ENCODE results near the gene SMIM12. TPM values are rescaled to one million over a fixed set of nuclear protein-coding genes. Genes with fewer than 3 reads are reported as not detected.
A peak's percentile ranks its signal among the peaks of the same experiment; 100 is the strongest.

SMIM12 gene
- total and polyA plus RNA-seq, 2 donors: 9.7 to 47.8 TPM

DNA sequence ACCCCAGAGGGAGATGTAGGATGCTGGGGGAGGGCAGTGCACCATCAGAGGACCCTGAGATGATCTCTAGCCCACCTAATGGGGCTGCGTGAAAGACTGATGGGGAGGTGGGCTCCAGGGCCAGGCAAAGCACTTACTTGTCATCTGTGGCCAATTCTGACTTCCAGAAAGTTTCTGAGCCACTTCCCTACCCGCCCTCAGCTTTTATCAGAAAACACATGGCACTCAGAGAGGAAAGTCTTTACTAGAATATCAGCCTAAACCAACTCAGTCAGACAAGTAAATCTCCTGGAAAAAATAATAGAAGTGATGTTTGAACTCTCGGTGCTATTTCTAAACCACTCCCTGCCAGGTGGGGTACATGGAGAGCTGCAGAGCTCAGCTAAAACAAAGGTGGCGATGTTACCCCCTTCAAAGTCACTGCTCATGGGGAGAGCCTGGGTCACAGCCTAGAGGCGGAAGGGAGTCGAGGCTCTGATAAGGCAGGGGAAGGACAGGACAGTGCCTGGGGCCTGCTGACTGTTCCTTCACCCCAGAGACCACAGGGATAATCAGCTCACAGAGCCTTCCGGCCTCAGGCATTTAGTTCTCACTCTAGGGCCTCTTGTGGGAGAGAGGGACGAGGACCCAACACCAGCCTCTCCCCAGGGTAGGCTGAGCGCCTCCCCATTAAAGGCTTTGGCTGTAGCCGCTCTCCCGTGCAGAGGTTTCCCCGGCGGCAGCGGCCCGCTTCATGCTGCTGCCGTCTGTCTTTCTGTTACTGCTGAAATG lies 14.2 kb downstream of the SMIM12 start:
- Histone ChIP-seq H3K36me3 (ENCODE audit: insufficient read depth) (no peaks in the 10 kb centered on the region), H3K27ac (ENCODE audit: low read depth) (no peak overlapping the region), H3K4me1 (ENCODE audit: insufficient read depth) (no peaks in the 10 kb centered on the region), H3K4me3 (ENCODE audit: low read depth, low read length) (no peak overlapping the region)
- WGBS: 75% methylated on average over 16 of the region's 16 CpGs
- DNase-seq (ENCODE audit: extremely low spot score): no peak

DNA sequence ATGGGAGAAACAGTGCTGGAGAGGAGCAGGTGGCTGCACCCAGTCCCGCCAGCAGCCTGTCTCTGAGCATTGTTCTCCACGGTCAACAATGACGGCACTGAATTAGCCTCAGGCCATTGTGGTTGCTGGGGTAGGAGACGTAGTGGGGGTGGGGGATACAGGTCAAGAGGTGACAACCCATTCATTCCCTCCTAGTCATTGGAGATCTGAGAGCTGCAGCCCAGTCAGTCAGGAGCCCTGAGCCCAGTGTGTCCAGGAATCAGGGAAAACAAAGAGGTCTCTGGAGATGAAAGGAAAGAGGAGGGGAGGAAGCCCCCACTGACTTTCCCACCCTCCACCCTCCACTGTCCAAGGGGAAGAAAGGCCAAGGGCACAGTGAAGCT lies 15.3 kb downstream of the SMIM12 start:
- no peaks in the 10 kb centered on the region for H3K36me3 ChIP-seq (ENCODE audit: insufficient read depth)
- H3K27ac ChIP-seq (ENCODE audit: low read depth): no peak overlapping the region
- H3K4me1 ChIP-seq (ENCODE audit: insufficient read depth): no peaks in the 10 kb centered on the region
- WGBS: 62% methylated on average over 4 of the region's 4 CpGs
- DNase-seq (ENCODE audit: extremely low spot score): no peak
- H3K4me3 ChIP-seq (ENCODE audit: low read depth, low read length): no peak overlapping the region

DNA sequence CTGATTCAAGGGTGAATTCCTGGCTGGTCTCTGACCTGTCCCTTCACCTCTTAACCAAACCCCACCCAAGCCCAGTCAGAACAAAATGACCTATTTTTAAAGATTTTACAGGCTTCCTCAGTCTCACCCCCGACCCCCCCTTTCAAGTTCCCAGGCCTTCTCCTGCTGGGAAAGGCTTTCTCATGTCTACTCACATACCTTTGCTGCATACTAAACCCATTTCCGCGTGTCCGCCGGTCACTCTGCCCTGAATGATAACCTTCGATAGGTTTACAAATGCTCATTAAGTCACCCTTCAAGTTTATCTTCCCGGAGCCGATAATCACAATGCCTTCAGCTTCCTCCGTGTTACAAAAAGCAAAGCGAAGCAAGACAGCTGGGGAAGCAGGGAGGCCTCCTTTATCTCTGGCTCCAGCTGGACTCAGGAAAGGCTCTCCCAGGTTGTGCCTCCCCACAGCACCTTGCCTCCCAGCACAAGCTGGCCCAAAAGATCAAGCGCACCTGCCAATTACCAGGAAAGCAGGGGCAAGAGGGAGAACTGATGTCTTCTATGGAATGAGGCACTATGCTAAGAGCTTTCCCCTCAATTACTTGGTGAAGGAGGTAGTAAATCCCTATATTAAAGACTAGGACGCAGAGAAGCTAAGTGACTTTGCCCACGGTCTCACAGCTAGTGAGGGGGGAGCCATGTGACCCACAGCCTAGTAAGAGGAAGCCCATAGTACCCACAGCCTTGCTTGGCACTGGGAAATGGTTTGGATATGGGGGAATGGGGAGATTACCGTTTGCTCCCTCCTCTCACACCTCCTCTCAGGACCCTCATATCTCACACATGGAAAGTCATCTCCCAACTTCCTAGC lies 15.9 kb downstream of the SMIM12 start:
- Histone ChIP-seq H3K27ac (ENCODE audit: low read depth) (no peak overlapping the region), H3K4me1 (ENCODE audit: insufficient read depth) (no peaks in the 10 kb centered on the region), H3K36me3 (ENCODE audit: insufficient read depth) (no peaks in the 10 kb centered on the region), H3K4me3 (ENCODE audit: low read depth, low read length) (no peak overlapping the region)
- 53% methylated on average over 14 of the region's 14 CpGs for WGBS
- no peak for DNase-seq (ENCODE audit: extremely low spot score)

DNA sequence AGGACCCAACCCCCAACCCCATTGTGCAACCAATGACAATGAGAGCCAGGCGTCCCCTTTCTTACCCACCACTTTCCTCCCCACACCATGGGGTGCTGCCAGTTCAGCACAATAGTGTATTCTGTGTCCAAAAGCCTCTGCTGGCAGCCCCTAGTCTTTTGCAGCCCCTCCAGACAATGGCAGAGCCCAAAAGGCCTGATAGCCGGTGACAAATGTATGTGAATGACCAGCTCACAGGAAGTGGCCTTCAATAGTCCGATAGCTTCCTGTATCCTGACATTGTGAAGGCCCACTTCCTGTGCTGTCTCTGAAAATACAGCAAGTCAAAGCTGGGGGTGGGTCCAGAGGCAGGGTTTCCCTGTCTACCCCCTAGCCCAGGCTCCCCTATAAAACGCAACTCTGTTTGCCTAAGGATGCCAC lies 16.6 kb downstream of the SMIM12 start:
- Histone ChIP-seq H3K4me3 (ENCODE audit: low read depth, low read length) (no peak overlapping the region), H3K27ac (ENCODE audit: low read depth) (no peak overlapping the region), H3K36me3 (ENCODE audit: insufficient read depth) (no peaks in the 10 kb centered on the region), H3K4me1 (ENCODE audit: insufficient read depth) (no peaks in the 10 kb centered on the region)
- 79% methylated on average over 4 of the region's 4 CpGs for WGBS
- DNase-seq (ENCODE audit: extremely low spot score): no peak

DNA sequence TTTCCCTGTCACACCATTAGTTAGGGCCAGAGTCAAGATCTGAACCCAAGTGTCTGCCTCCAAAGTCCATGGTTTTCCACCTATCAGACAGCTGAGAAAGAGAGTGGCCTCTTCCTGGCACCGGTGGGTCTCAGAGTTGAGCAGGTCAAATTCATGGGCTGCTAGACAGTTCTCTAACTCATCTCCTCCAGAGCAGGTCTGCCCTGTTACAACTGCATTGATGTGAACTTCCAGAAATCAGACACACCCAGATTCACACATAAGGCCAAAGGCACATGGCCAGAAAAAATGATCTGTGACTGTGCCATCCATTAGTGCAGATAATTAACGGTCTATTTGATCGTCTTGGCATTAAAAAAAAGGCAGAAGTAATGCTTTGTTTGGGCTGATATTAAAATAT lies 17.5 kb downstream of the SMIM12 start:
- whole genome bisulfite sequencing: 57% methylated on average over 3 of the region's 3 CpGs
- H3K4me3 ChIP-seq (ENCODE audit: low read depth, low read length): no peak overlapping the region
- DNase-seq (ENCODE audit: extremely low spot score): no peak
- H3K36me3 ChIP-seq (ENCODE audit: insufficient read depth): no peaks in the 10 kb centered on the region
- H3K27ac ChIP-seq (ENCODE audit: low read depth): no peak overlapping the region
- no peaks in the 10 kb centered on the region for H3K4me1 ChIP-seq (ENCODE audit: insufficient read depth)

DNA sequence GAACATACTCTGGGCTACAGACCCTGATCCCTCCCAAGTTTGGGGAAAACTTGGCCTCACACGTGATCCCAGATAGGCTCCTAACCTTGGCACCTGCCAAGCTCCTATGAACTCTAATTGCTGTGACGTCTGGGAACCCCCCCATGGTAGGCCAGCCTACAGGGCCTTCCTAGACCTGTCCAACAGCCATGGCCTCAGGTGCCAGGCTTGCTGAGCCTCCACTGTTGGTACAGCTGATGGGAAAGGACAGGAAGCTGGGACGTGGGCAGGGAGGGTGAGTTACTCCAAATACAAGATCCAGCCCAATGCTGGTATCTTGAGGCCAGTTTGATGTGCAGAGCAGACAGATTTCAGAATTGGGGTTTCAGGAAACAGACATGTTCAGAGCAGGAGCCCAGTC lies 19.1 kb downstream of the SMIM12 start:
- H3K36me3 ChIP-seq (ENCODE audit: insufficient read depth): no peaks in the 10 kb centered on the region
- DNase-seq (ENCODE audit: extremely low spot score): no peak
- WGBS: 84% methylated on average over 3 of the region's 3 CpGs
- no peaks in the 10 kb centered on the region for H3K4me1 ChIP-seq (ENCODE audit: insufficient read depth)
- H3K27ac ChIP-seq (ENCODE audit: low read depth): no peak overlapping the region
- H3K4me3 ChIP-seq (ENCODE audit: low read depth, low read length): no peak overlapping the region

DNA sequence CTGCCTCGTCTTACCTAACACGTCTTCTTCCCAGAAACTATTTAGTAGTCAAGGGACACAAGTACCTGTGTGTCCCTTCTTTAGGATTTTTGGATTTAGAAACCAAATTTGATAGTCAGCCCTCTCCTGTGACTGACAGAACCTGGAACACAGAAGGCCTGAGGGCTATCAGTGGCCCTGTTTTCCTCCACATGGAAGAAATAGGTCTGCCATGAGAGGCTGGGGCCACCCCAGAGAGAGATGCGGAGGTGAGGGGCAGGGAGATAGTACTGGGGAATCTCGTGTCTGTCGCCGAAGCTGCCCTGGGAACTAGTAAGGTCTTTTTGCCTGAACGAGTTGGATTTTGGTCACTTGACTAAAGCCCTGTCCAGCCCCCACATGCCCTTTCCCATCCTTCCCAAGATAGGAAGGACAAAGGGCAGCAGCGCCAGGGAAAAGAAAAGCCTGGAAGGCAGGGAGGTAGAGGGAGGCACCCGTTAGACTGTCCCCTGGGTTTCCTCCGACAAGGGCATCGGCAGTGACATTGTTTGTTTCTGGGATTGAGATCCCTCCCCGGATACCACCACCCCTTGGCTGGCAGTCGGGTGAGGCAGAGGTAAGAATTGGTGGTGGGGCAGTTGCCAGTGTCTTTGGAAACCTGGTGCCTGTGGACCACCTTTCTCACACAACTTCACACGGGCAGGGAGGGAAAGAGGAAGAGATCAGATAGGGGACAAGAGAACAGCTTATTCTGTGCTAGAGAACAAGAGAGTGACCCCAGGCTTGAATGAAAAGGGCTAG lies 19.8 kb downstream of the SMIM12 start:
- WGBS: 76% methylated on average over 14 of the region's 14 CpGs
- Histone ChIP-seq H3K4me3 (ENCODE audit: low read depth, low read length) (no peak overlapping the region), H3K36me3 (ENCODE audit: insufficient read depth) (no peaks in the 10 kb centered on the region), H3K4me1 (ENCODE audit: insufficient read depth) (no peaks in the 10 kb centered on the region), H3K27ac (ENCODE audit: low read depth) (no peak overlapping the region)
- no peak for DNase-seq (ENCODE audit: extremely low spot score)

DNA sequence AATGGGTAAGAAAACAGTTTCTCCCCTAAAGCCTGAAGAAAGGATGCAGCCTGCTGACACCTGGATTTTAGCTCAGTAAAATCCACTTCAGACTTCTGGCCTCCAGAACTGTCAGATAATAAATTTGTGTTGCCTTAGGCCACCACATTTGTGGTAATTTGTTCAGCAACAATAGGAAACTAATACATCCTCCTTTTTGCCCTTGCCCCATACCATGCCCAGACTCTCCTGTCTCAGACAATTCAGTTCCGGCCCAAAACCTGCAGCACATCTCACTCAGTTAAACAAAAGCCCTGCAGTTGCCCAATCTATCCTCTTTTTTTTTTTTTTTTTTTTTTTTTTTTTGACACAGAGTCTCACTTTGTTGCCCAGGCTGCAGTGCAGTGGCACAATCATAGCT lies 25.8 kb downstream of the SMIM12 start:
- no peak for DNase-seq (ENCODE audit: extremely low spot score)
- Histone ChIP-seq H3K36me3 (ENCODE audit: insufficient read depth) (no peaks in the 10 kb centered on the region), H3K4me1 (ENCODE audit: insufficient read depth) (no peaks in the 10 kb centered on the region), H3K4me3 (ENCODE audit: low read depth, low read length) (no peak overlapping the region), H3K27ac (ENCODE audit: low read depth) (no peak overlapping the region)
- WGBS: 88% methylated on average over 1 of the region's 1 CpG

DNA sequence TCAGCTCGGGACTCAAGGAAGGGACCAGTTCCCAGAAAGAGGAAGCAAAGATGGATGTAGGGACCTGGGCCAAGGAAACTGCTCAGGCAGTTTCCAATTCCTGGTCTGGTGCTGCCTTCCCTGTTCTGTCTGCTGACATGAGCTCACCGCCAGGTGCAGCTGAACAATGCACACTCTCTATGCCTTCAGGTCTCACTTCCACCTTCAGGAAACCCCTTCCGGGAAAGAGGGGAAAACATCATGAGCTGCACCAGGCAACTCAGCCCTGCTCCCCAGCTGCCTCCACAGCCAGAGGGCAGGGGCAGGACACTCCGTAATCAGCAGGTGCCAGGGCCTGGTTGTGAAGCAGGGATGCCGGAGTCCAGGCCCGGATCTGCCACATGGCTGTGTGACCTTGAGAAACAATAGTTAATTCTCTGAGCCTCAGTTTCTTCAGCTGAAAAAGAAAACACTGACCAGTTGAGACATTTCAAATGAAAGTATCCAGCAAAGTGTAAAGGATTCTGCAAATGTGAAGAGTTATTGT lies 27.8 kb downstream of the SMIM12 start:
- Histone ChIP-seq H3K36me3 (ENCODE audit: insufficient read depth) (no peaks in the 10 kb centered on the region), H3K4me3 (ENCODE audit: low read depth, low read length) (no peak overlapping the region), H3K27ac (ENCODE audit: low read depth) (no peak overlapping the region), H3K4me1 (ENCODE audit: insufficient read depth) (no peaks in the 10 kb centered on the region)
- WGBS: 84% methylated on average over 6 of the region's 6 CpGs
- DNase-seq (ENCODE audit: extremely low spot score): no peak

DNA sequence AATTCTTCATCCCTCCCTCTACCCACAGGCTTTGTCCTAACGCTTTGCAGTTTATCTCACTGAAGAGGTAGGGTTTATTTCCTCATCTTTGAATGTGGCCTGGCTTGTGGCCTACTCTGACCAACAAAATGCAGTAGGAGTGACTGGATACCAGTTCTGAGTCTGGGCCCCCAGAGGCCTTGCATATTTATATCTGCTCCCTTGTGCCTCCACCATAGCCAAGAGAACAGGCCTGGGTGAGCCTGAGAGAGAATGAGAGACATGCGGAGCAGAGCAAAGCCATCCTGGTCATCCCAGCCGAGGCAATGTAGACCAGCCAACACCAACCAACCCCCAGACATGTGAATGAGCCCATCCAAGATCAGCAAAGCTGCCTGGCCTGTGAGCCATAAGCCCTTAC lies 30.3 kb downstream of the SMIM12 start:
- Histone ChIP-seq H3K36me3 (ENCODE audit: insufficient read depth) (no peaks in the 10 kb centered on the region), H3K4me3 (ENCODE audit: low read depth, low read length) (no peak overlapping the region), H3K27ac (ENCODE audit: low read depth) (no peak overlapping the region), H3K4me1 (ENCODE audit: insufficient read depth) (no peaks in the 10 kb centered on the region)
- no peak for DNase-seq (ENCODE audit: extremely low spot score)
- WGBS: 79% methylated on average over 3 of the region's 3 CpGs

DNA sequence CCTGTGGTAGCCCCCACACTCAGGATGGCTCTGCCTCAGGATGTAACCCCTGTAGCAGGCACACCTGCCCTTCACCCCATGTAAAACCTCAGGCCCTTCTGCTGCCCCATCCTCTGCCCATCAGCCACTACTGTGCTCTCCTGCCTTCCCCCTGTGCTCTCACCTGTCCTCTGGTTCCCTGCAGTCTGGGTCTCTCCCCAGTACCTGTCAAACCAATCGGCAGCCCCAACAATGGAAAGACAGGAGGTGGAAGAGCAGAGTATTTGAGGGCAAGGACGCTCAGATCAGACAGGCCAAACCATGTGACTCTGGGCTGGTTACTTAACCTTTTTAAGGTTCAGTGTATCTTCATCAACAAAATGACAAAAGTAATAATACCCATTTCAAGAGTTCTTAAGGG lies 30.9 kb downstream of the SMIM12 start:
- 79% methylated on average over 2 of the region's 2 CpGs for WGBS
- Histone ChIP-seq H3K4me1 (ENCODE audit: insufficient read depth) (no peaks in the 10 kb centered on the region), H3K27ac (ENCODE audit: low read depth) (no peak overlapping the region), H3K36me3 (ENCODE audit: insufficient read depth) (no peaks in the 10 kb centered on the region), H3K4me3 (ENCODE audit: low read depth, low read length) (no peak overlapping the region)
- DNase-seq (ENCODE audit: extremely low spot score): no peak

DNA sequence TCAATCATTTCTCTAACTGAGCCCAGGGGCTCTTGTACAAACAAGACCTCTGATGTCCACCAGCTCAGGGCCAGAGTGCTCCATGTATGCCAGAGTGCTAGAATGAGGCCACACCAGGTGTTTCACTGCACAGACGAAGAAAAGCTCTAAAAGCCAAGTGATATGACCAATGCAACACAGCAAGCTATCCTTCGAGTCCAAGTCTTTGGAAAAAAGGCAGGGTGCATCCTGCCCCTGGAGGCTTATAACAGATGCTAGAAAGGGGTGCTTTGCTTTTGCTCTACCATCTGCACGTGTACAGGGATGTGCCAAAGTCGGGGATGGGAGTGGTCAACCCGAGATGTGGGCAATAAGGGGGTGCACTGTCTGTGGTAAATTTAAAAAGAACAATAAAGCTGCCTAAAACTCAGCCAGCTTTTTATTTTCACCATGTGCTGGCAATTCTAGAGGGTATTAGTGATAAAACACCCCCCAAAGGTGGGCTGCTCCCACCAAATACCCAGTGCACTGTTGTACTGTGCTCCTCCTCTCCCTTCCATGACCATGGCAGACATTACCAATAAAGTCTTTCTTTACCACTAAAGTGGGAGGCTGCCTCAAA lies 32.1 kb downstream of the SMIM12 start:
- Histone ChIP-seq H3K4me3 (ENCODE audit: low read depth, low read length) (no peak overlapping the region), H3K4me1 (ENCODE audit: insufficient read depth) (no peaks in the 10 kb centered on the region), H3K27ac (ENCODE audit: low read depth) (no peak overlapping the region), H3K36me3 (ENCODE audit: insufficient read depth) (no peaks in the 10 kb centered on the region)
- 81% methylated on average over 5 of the region's 5 CpGs for WGBS
- no peak for DNase-seq (ENCODE audit: extremely low spot score)

DNA sequence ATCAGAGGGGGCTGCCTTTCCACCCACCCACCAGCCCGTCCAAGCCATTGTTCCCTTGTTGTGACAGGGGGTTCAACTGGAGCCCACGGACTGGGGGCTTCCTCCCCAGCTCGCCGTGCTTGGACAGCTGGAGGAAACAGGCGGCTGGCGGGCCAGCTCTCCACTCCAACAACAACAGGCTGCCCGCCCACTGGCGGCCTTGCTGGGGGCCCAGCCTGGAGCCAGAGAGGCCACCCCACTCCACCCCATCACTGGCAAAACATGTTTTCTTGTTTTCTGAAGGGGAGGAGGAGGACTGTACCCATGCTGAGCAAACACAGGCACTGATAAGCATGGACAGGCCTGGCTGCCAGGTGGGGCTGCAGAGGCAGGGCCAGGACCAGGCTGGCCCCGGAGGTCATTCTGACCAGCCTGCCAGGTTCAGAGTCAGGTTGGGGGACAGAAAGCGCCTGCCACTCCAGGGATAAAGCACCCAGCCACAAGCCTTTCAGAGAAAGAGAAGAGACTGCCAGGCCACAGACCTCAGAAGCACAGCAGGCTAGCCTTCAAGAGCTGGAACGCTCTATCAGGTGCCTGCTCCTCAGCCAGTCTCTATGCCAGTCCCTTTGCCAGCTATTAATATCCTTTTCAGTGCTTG lies 34.0 kb downstream of the SMIM12 start:
- Histone ChIP-seq H3K4me1 (ENCODE audit: insufficient read depth) (no peaks in the 10 kb centered on the region), H3K36me3 (ENCODE audit: insufficient read depth) (no peaks in the 10 kb centered on the region), H3K27ac (ENCODE audit: low read depth) (peak overlapping the region; percentile 14), H3K4me3 (ENCODE audit: low read depth, low read length) (no peak overlapping the region)
- WGBS: 61% methylated on average over 11 of the region's 11 CpGs
- DNase-seq (ENCODE audit: extremely low spot score): no peak

Measured in urinary bladder (tissue), 4 donors.